Measurements from ENCODE around the gene MARCHF7.
"Not testable (repeated sequence)": the region's sequence is repeated elsewhere in the genome, so short reads cannot be mapped to it uniquely, and the experiment has no call there.

The MARCHF7 gene

DNA sequence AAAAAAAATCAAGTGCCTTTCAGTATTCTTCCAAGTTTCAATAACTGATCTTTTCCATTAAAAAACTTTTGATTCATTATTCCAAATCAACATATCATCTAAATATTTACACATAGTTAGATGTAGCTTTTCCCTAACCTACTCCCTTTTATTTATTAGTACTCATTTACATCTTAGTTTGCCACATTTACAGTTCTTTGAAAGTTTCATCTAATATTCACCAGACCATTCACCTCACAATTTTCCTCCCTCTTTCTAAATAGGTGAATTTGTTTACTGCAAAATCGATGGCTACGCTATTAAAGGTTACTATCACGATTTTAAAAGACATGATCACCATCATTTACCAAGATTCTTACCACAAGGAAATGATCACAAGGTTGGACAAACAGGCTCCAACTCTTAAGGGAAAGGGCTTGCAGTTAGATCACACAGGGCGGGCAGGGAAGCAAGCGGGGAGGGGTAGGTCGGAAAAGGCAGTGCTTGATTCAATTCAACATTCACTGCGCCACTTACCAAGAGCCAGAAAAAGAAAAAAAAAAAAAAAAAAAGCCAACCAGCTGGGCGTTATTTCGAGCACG, 654 bp upstream of the MARCHF7 start:
- DNase-seq (ENCODE audit: low read depth), result no peak
- peak overlapping the region; percentile 95 for H3K4me3 ChIP-seq (ENCODE audit: low read depth, low read length)
- TF ChIP-seq, protein P1, sequence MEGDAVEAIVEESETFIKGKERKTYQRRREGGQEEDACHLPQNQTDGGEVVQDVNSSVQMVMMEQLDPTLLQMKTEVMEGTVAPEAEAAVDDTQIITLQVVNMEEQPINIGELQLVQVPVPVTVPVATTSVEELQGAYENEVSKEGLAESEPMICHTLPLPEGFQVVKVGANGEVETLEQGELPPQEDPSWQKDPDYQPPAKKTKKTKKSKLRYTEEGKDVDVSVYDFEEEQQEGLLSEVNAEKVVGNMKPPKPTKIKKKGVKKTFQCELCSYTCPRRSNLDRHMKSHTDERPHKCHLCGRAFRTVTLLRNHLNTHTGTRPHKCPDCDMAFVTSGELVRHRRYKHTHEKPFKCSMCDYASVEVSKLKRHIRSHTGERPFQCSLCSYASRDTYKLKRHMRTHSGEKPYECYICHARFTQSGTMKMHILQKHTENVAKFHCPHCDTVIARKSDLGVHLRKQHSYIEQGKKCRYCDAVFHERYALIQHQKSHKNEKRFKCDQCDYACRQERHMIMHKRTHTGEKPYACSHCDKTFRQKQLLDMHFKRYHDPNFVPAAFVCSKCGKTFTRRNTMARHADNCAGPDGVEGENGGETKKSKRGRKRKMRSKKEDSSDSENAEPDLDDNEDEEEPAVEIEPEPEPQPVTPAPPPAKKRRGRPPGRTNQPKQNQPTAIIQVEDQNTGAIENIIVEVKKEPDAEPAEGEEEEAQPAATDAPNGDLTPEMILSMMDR (IDR thresholded peaks at IDR 0.05; ENCODE audit: low read depth, low read length), result no peak
- no peak for TF ChIP-seq MYC (IDR thresholded peaks at IDR 0.05; ENCODE audit: low read depth, low read length)
- TF ChIP-seq MAX (IDR thresholded peaks at IDR 0.05; ENCODE audit: low read depth, low read length), result no peak
- TF ChIP-seq POLR2A (IDR thresholded peaks at IDR 0.05; ENCODE audit: extremely low read depth, insufficient read length), result no peak

DNA sequence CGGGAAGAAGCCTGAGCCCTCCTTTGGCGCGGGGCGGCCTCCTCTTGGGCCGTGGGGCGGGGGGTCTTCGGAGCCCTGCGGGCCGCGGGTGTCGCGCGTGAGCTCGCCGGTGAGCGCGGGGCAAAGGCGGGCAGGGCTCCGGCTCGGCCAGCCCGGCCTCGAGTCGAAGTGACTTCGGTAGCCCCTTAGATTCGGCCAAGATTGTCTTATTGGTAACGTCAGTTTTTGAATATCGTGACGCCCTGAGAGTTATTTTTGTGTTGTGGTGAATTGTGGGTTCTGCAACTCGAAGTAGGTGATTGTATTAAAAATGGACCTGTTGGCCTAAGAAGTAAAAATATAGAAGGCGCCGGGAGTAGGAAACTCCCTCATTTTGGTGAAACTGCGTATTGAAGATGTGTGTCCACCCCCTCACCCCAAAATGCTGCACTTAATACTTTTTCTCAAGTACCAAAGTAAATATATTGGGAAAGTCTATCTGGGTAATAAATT, 669 bp downstream of the MARCHF7 start:
- H3K4me3 ChIP-seq (ENCODE audit: low read depth, low read length), result peak overlapping the region; percentile 95
- DNase-seq (ENCODE audit: low read depth), result no peak
- no peak for TF ChIP-seq MYC (IDR thresholded peaks at IDR 0.05; ENCODE audit: low read depth, low read length)
- TF ChIP-seq POLR2A (IDR thresholded peaks at IDR 0.05; ENCODE audit: extremely low read depth, insufficient read length), result no peak
- TF ChIP-seq, protein P1 (IDR thresholded peaks at IDR 0.05; ENCODE audit: low read depth, low read length), result no peak
- TF ChIP-seq MAX (IDR thresholded peaks at IDR 0.05; ENCODE audit: low read depth, low read length), result no peak

DNA sequence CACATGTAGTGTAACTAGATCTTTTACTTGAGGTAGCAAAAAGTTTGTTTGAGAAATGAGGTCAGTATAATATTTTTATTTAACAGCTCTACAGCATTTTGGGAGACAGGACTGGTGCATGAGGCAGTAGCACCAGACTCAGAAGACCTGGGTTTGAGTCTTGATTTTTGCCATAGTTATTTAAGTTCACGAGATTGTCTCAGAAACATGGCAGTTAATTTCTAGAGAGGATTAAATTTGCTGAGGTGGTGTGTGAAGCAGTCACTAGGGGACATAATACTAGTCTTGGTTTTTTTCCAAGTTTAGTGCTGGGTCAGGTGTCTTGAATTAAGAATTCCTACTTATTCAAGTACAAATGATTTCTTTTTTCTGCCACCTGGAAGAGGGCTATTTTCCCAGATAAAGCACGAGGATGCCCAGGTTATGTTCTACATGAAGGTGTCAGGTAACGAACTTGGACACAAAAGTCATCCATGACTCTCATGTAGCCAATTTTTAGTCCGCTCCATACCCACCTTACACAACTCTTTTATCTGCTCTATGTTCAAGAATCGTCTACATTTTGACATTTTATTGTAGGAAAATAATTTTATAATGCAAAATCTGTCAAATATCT, 1.4 kb downstream of the MARCHF7 start:
- H3K4me3 ChIP-seq (ENCODE audit: low read depth, low read length), result peak overlapping the region; percentile 95
- TF ChIP-seq, protein P1 (IDR thresholded peaks at IDR 0.05; ENCODE audit: low read depth, low read length), result no peak
- TF ChIP-seq MAX (IDR thresholded peaks at IDR 0.05; ENCODE audit: low read depth, low read length) (no peak), MYC (IDR thresholded peaks at IDR 0.05; ENCODE audit: low read depth, low read length) (no peak)
- DNase-seq (ENCODE audit: low read depth), result peak; percentile 30

DNA sequence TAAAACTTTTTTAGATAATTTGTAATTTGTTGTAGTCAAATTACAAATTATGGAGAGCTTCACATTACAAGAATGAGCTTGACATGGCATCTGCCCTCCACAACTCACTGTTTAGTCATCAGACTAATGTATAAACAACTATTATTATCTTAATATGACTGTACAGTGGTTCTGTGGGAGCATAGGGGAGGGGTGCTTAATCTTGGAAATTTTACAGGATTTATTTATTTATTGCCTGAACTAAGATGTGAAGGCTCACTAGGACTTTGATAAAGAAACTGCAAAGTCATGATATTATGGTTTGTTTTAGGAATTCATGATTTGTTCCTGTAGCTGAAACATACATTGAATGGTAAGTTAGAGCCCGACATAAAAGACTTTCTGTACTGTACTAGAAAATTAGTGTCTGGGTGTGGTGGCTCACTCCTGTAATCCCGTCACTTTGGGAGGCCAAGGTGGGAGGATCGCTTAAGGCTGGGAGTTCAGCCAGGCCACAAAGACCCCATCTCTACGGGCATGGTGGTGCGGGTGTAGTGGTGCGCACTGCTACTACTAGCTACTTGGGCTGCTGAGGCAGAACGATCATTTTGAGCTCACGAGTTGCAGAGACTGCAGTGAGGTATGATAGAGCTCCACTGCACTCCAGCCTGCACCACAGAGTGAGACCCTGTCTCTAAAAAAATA, 2.1 kb downstream of the MARCHF7 start:
- H3K4me3 ChIP-seq (ENCODE audit: low read depth, low read length), result peak overlapping the region; percentile 95
- TF ChIP-seq MAX (IDR thresholded peaks at IDR 0.05; ENCODE audit: low read depth, low read length), result no peak
- no peak for TF ChIP-seq MYC (IDR thresholded peaks at IDR 0.05; ENCODE audit: low read depth, low read length)
- no peak for DNase-seq (ENCODE audit: low read depth)

- DNase-seq (ENCODE audit: low read depth), result no peak
- H3K4me3 ChIP-seq (ENCODE audit: low read depth, low read length), result peak overlapping the region; percentile 95
- TF ChIP-seq, protein P1 (IDR thresholded peaks at IDR 0.05; ENCODE audit: low read depth, low read length), result no peak
- no peak for TF ChIP-seq MAX (IDR thresholded peaks at IDR 0.05; ENCODE audit: low read depth, low read length)
- no peak for TF ChIP-seq POLR2A (IDR thresholded peaks at IDR 0.05; ENCODE audit: extremely low read depth, insufficient read length)
- TF ChIP-seq MYC (IDR thresholded peaks at IDR 0.05; ENCODE audit: low read depth, low read length), result no peak
Observed at GRCh38 chr2:159715451-159715850, 3.1 kb downstream of the MARCHF7 start.

DNA sequence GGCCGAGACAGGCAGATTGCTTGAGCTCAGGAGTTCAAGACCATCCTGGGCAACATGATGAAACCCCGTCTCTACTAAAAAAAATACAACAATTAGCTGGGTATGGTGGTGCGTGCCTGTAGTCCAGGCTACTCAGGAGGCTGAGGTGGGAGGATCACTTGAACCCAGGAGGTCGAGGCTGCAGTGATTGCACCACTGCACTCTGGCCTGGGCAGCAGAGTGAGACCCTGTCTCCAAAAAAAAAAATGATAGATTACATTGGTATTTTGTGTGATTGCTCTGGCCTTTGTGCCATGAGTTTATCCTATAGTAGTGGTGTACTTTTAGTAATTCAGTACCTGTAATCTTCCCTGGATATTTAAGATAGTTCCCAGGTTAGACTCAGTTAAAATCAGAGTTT, 4.1 kb downstream of the MARCHF7 start:
- not testable (repeated sequence) for DNase-seq (ENCODE audit: low read depth)

More for the DNA sequence above, 4.1 kb downstream of the MARCHF7 start:
- H3K4me3 ChIP-seq (ENCODE audit: low read depth, low read length), result peak overlapping the region; percentile 95

Data from NB4 (cell line).